ENCODE results near the gene ITPR3. TPM values are rescaled to one million over a fixed set of nuclear protein-coding genes. Genes with fewer than 3 reads are reported as not detected.

ITPR3 gene
- total and polyA plus RNA-seq, 4 donors = 0.49 to 2.8 (median 0.71) TPM

GRCh38 chr6:33685411-33686224 lies 64.5 kb downstream of the ITPR3 start:
- DNase-seq (ENCODE audit: low spot score) = no peak
- Histone ChIP-seq H3K4me1 (ENCODE audit: control insufficient read depth in 4 of 4, insufficient read depth in 4 of 4, low read length in 3 of 4) (no peaks in the 10 kb centered on the region), H3K9me3 (ENCODE audit: control insufficient read depth in 4 of 4, low read length in 3 of 4) (no peaks in the 10 kb centered on the region), H3K36me3 (ENCODE audit: control insufficient read depth in 4 of 4, insufficient read depth in 3 of 4, low read depth in 1 of 4, low read length in 3 of 4) (no peaks in the 10 kb centered on the region), H3K4me3 (ENCODE audit: low read depth in 1 of 3, low read length in 3 of 3) (no peak overlapping the region), H3K9ac (ENCODE audit: low read depth in 1 of 2, low read length in 2 of 2) (no peak overlapping the region), H3K27ac (ENCODE audit: low read depth in 1 of 2, low read length in 2 of 2) (no peak overlapping the region), H3K27me3 (ENCODE audit: control insufficient read depth in 4 of 4, insufficient read depth in 4 of 4, low read length in 3 of 4) (no peaks in the 10 kb centered on the region)
- no peak for TF ChIP-seq EGR1 (IDR thresholded peaks at IDR 0.05; ENCODE audit: low read depth in 2 of 2)
- TF ChIP-seq SP1 (IDR thresholded peaks at IDR 0.05) = no peak
- no peak for TF ChIP-seq HNF4G (IDR thresholded peaks at IDR 0.05)
- TF ChIP-seq JUND (IDR thresholded peaks at IDR 0.05) = no peak
- no peak for TF ChIP-seq TAF1 (conservative IDR thresholded peaks at IDR 0.05)
- TF ChIP-seq MAX (IDR thresholded peaks at IDR 0.05) = no peak
- TF ChIP-seq FOXA2 (IDR thresholded peaks at IDR 0.05) = no peak
- no peak for TF ChIP-seq ZBTB33 (IDR thresholded peaks at IDR 0.05)
- TF ChIP-seq GABPA (IDR thresholded peaks at IDR 0.05 in 1 of 2, conservative IDR thresholded peaks at IDR 0.05 in 1 of 2) = no peak
- TF ChIP-seq RAD21 (IDR thresholded peaks at IDR 0.05) = no peak
- no peak for TF ChIP-seq HNF4A (conservative IDR thresholded peaks at IDR 0.05)
- TF ChIP-seq YY1 (IDR thresholded peaks at IDR 0.05) = no peak
- no peak for TF ChIP-seq NR2F2 (IDR thresholded peaks at IDR 0.05)
- TF ChIP-seq REST (IDR thresholded peaks at IDR 0.05) = no peak
- TF ChIP-seq CTCF (IDR thresholded peaks at IDR 0.05; ENCODE audit: low read depth, low read length, missing input control) = no peak
- no peak for TF ChIP-seq ATF3 (IDR thresholded peaks at IDR 0.05)
- no peak for TF ChIP-seq RXRA (IDR thresholded peaks at IDR 0.05)
- no peak for TF ChIP-seq FOXA1 (IDR thresholded peaks at IDR 0.05)
- WGBS = 85% methylated on average over 38 of the region's 38 CpGs
